SK-N-SH (cell line): ENCODE measurements around the gene ARHGEF18.

ENCODE experiments used
- ELF1 ChIP-seq: IDR thresholded peaks from 2 replicates; pipeline ENCODE4 v1.4.0; 2012
- EP300 ChIP-seq, 2 experiments: IDR thresholded peaks; 2 replicates each; pipeline versions ENCODE4 v1.4.0 to v1.6.1; 2012; ENCODE audit warnings: borderline replicate concordance in 1 of 2, low read depth in 1 of 2, low read length in 1 of 2
- EZH2phosphoT487 ChIP-seq: fragments of 200-600 bp; sonication (generic); IDR thresholded peaks from 2 replicates; pipeline ENCODE4 v1.6.1; 2017; ENCODE audit warnings: low read depth, mixed run types, mild to moderate bottlenecking, antibody characterized with exemption, moderate library complexity, borderline replicate concordance
- MEF2A ChIP-seq: IDR thresholded peaks from 2 replicates; pipeline ENCODE4 v1.4.0; 2012; ENCODE audit warnings: low read depth, borderline replicate concordance
- POLR2AphosphoS5 ChIP-seq: IDR thresholded peaks from 2 replicates; pipeline ENCODE4 v1.6.1; 2012; ENCODE audit warnings: low read depth, low read length
- RAD21 ChIP-seq: IDR thresholded peaks from 2 replicates; pipeline ENCODE4 v1.6.1; 2012; ENCODE audit warnings: mild to moderate bottlenecking, low read length
- RFX5 ChIP-seq: IDR thresholded peaks from 2 replicates; pipeline ENCODE4 v1.6.1; 2012; ENCODE audit warnings: mild to moderate bottlenecking, improper control_type of control experiment, low read length
- TAF1 ChIP-seq: IDR thresholded peaks from 2 replicates; pipeline ENCODE4 v1.6.1; 2012; ENCODE audit warnings: low read depth, mild to moderate bottlenecking, low read length, moderate library complexity, borderline replicate concordance
- TF ChIP-seq, protein P1 (sequence below): fragments of 200-600 bp; sonication (generic); IDR thresholded peaks from 2 replicates; pipeline ENCODE4 v1.6.1; 2017; ENCODE audit warnings: antibody characterized with exemption, mild to moderate bottlenecking, moderate library complexity
- TF ChIP-seq, protein P2 (sequence below): IDR thresholded peaks from 2 replicates; pipeline ENCODE4 v1.6.1; 2012; ENCODE audit warnings: mild to moderate bottlenecking, low read depth, low read length, moderate library complexity
- TF ChIP-seq, protein P3 (sequence below): IDR thresholded peaks from 2 replicates; pipeline ENCODE4 v1.4.0; 2012; ENCODE audit warnings: low read depth, borderline replicate concordance
- TF ChIP-seq, protein P4 (sequence below): IDR thresholded peaks from 2 replicates; pipeline ENCODE4 v1.4.0; 2012; ENCODE audit warnings: low read depth, borderline replicate concordance

DNA sequence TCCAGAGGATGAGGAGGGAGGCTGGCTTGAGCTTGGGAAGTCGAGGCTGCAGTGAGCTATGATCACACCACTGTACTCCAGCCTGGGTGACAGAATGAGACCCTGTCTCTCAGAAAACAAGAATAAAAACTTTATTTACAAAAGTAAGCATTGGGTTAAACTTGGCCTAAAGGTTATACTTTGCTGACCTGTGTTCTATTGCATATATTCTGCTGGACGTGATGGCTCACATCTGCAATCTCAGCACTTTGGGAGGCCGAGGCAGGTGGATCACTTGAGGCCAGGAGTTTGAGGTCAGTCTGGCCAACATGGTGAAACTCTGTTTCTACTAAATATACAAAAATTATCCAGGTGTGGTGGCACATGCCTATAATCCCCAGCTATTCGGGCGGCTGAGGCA lies 6.6 kb upstream of the ARHGEF18 start:
- TF ChIP-seq TAF1 (no peak), RFX5 (no peak), POLR2AphosphoS5 (no peak), EP300 (IDR thresholded peaks at IDR 0.05; ENCODE audit: borderline replicate concordance in 1 of 2, low read depth in 1 of 2, low read length in 1 of 2) (no peak), ELF1 (no peak), MEF2A (no peak), RAD21 (no peak), EZH2phosphoT487 (no peak)
- TF ChIP-seq, protein P1, sequence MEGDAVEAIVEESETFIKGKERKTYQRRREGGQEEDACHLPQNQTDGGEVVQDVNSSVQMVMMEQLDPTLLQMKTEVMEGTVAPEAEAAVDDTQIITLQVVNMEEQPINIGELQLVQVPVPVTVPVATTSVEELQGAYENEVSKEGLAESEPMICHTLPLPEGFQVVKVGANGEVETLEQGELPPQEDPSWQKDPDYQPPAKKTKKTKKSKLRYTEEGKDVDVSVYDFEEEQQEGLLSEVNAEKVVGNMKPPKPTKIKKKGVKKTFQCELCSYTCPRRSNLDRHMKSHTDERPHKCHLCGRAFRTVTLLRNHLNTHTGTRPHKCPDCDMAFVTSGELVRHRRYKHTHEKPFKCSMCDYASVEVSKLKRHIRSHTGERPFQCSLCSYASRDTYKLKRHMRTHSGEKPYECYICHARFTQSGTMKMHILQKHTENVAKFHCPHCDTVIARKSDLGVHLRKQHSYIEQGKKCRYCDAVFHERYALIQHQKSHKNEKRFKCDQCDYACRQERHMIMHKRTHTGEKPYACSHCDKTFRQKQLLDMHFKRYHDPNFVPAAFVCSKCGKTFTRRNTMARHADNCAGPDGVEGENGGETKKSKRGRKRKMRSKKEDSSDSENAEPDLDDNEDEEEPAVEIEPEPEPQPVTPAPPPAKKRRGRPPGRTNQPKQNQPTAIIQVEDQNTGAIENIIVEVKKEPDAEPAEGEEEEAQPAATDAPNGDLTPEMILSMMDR, result no peak
- TF ChIP-seq, protein P2, sequence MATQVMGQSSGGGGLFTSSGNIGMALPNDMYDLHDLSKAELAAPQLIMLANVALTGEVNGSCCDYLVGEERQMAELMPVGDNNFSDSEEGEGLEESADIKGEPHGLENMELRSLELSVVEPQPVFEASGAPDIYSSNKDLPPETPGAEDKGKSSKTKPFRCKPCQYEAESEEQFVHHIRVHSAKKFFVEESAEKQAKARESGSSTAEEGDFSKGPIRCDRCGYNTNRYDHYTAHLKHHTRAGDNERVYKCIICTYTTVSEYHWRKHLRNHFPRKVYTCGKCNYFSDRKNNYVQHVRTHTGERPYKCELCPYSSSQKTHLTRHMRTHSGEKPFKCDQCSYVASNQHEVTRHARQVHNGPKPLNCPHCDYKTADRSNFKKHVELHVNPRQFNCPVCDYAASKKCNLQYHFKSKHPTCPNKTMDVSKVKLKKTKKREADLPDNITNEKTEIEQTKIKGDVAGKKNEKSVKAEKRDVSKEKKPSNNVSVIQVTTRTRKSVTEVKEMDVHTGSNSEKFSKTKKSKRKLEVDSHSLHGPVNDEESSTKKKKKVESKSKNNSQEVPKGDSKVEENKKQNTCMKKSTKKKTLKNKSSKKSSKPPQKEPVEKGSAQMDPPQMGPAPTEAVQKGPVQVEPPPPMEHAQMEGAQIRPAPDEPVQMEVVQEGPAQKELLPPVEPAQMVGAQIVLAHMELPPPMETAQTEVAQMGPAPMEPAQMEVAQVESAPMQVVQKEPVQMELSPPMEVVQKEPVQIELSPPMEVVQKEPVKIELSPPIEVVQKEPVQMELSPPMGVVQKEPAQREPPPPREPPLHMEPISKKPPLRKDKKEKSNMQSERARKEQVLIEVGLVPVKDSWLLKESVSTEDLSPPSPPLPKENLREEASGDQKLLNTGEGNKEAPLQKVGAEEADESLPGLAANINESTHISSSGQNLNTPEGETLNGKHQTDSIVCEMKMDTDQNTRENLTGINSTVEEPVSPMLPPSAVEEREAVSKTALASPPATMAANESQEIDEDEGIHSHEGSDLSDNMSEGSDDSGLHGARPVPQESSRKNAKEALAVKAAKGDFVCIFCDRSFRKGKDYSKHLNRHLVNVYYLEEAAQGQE, result no peak
- TF ChIP-seq, protein P3, sequence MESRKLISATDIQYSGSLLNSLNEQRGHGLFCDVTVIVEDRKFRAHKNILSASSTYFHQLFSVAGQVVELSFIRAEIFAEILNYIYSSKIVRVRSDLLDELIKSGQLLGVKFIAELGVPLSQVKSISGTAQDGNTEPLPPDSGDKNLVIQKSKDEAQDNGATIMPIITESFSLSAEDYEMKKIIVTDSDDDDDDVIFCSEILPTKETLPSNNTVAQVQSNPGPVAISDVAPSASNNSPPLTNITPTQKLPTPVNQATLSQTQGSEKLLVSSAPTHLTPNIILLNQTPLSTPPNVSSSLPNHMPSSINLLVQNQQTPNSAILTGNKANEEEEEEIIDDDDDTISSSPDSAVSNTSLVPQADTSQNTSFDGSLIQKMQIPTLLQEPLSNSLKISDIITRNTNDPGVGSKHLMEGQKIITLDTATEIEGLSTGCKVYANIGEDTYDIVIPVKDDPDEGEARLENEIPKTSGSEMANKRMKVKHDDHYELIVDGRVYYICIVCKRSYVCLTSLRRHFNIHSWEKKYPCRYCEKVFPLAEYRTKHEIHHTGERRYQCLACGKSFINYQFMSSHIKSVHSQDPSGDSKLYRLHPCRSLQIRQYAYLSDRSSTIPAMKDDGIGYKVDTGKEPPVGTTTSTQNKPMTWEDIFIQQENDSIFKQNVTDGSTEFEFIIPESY, result no peak
- TF ChIP-seq, protein P4, sequence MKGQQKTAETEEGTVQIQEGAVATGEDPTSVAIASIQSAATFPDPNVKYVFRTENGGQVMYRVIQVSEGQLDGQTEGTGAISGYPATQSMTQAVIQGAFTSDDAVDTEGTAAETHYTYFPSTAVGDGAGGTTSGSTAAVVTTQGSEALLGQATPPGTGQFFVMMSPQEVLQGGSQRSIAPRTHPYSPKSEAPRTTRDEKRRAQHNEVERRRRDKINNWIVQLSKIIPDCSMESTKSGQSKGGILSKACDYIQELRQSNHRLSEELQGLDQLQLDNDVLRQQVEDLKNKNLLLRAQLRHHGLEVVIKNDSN, result no peak
